H1 (cell line): Measurements from ENCODE around the gene FANK1. TPM values are rescaled to one million over a fixed set of nuclear protein-coding genes. Genes with fewer than 3 reads are reported as not detected.

Source experiments
- CTCF ChIA-PET: fragments of 300-600 bp; sonication (Branson Sonifier 250); formaldehyde crosslinking; loops from one replicate; lab custom pipeline; 2021; ENCODE audit not compliant: partially characterized antibody; lab: Charles Lee
- POLR2A ChIA-PET: fragments of 300-600 bp; sonication (Branson Sonifier 250); formaldehyde crosslinking; loops from one replicate; lab custom pipeline; 2021; ENCODE audit warnings: inconsistent platforms; ENCODE audit not compliant: partially characterized antibody; lab: Charles Lee
- DNase-seq, 2 experiments: peaks; one replicate each; pipeline versions ENCODE4 v3.0.0 to v3.0.0-alpha.2; 2010 to 2022; ENCODE audit warnings: low spot score in 2 of 2, low read depth in 1 of 2, mixed read lengths in 1 of 2
- FAIRE-seq: peaks from 2 replicates; lab custom pipeline; 2011; peaks lifted over from hg19 to GRCh38; lab: Jason Lieb, UNC
- H2AFZ ChIP-seq: 2 replicates; pipeline ENCODE4 v1.8.1; 2012; ENCODE audit warnings: low read length, inconsistent platforms
- H2AK5ac ChIP-seq: 2 replicates; pipeline ENCODE4 v1.6.1; 2013; ENCODE audit warnings: low read depth, low read length
- H2BK120ac ChIP-seq: replicated peaks from 2 replicates; pipeline ENCODE3; 2013; ENCODE audit warnings: low read depth, low read length, inconsistent platforms
- H2BK12ac ChIP-seq: 2 replicates; pipeline ENCODE4 v1.6.1; 2013; ENCODE audit warnings: low read depth, low read length
- H2BK15ac ChIP-seq: 2 replicates; pipeline ENCODE4 v1.6.1; 2013; ENCODE audit warnings: low read length
- H2BK20ac ChIP-seq: 2 replicates; pipeline ENCODE4 v1.6.1; 2013; ENCODE audit warnings: low read length
- H2BK5ac ChIP-seq: 2 replicates; pipeline ENCODE4 v1.6.1; 2013; ENCODE audit warnings: low read depth, low read length
- H3K14ac ChIP-seq: 2 replicates; pipeline ENCODE4 v1.6.1; 2013; ENCODE audit warnings: inconsistent platforms; ENCODE audit not compliant: insufficient read length
- H3K18ac ChIP-seq: 2 replicates; pipeline ENCODE4 v1.6.1; 2013; ENCODE audit warnings: low read length; ENCODE audit errors: extremely low read depth
- H3K23ac ChIP-seq: 2 replicates; pipeline ENCODE4 v1.6.1; 2013; ENCODE audit warnings: inconsistent platforms; ENCODE audit not compliant: insufficient read length
- H3K23me2 ChIP-seq: 2 replicates; pipeline ENCODE4 v1.6.1; 2013; ENCODE audit warnings: low read depth, low read length
- H3K27ac ChIP-seq: 2 replicates; pipeline ENCODE4 v1.6.1; 2011; ENCODE audit warnings: low read depth, low read length, inconsistent platforms
- H3K27me3 ChIP-seq, 4 experiments: replicated peaks in 1 of 4; 1 replicate in 1 of 4; 2 replicates in 3 of 4; pipeline versions ENCODE4 v1.6.1 to v1.8.1; 2011 to 2013; ENCODE audit warnings: low read length in 3 of 4, mild to moderate bottlenecking in 3 of 4, inconsistent platforms in 2 of 4, mixed read lengths in 2 of 4, moderate library complexity in 1 of 4; ENCODE audit not compliant: control insufficient read depth in 3 of 4, insufficient read depth in 3 of 4; ENCODE audit errors: extremely low read depth in 1 of 4
- H3K36me3 ChIP-seq, 4 experiments: 2 replicates each; pipeline versions ENCODE4 v1.6.1 to v1.8.1; 2011 to 2013; ENCODE audit warnings: mild to moderate bottlenecking in 4 of 4, low read length in 3 of 4, moderate library complexity in 2 of 4, control low read depth in 1 of 4, inconsistent platforms in 1 of 4; ENCODE audit not compliant: insufficient read depth in 4 of 4, control insufficient read depth in 2 of 4
- H3K4ac ChIP-seq: replicated peaks from 2 replicates; pipeline ENCODE3; 2013; ENCODE audit warnings: low read length, low read depth, mixed read lengths, inconsistent platforms; ENCODE audit not compliant: insufficient read length
- H3K4me1 ChIP-seq, 4 experiments: replicated peaks in 1 of 4; 1 replicate in 1 of 4; 2 replicates in 3 of 4; pipeline versions ENCODE4 v1.6.1 to v1.8.1; 2011 to 2013; ENCODE audit warnings: low read length in 3 of 4, inconsistent platforms in 2 of 4, mixed read lengths in 1 of 4; ENCODE audit not compliant: insufficient read depth in 4 of 4, control insufficient read depth in 3 of 4
- H3K4me2 ChIP-seq, 2 experiments: 2 replicates each; pipeline versions ENCODE4 v1.6.1 to v1.8.1; 2011 to 2013; ENCODE audit warnings: low read depth in 2 of 2, low read length in 2 of 2, control low read depth in 1 of 2, inconsistent platforms in 1 of 2, mild to moderate bottlenecking in 1 of 2; ENCODE audit not compliant: insufficient read depth in 1 of 2
- H3K4me3 ChIP-seq, 4 experiments: fragments of 200-600, 300-600 bp in 1 of 4; sonication (generic), shearing (Covaris generic), sonication (Bioruptor Twin) in 1 of 4; 2 replicates each; pipeline versions ENCODE4 v1.5.1 to v1.8.1; 2011 to 2016; ENCODE audit warnings: low read length in 4 of 4, low read depth in 3 of 4, control low read depth in 2 of 4, inconsistent platforms in 2 of 4, mild to moderate bottlenecking in 2 of 4, mixed read lengths in 1 of 4, moderate library complexity in 1 of 4; ENCODE audit not compliant: insufficient read depth in 2 of 4; ENCODE audit errors: extremely low read depth in 1 of 4
- H3K56ac ChIP-seq: replicated peaks from 2 replicates; pipeline ENCODE3; 2013; ENCODE audit warnings: low read depth, mild to moderate bottlenecking, mixed read lengths, low read length, inconsistent platforms; ENCODE audit not compliant: insufficient read length
- H3K79me1 ChIP-seq: 2 replicates; pipeline ENCODE4 v1.6.1; 2013; ENCODE audit warnings: low read depth, low read length, control low read depth
- H3K79me2 ChIP-seq, 2 experiments: 2 replicates each; pipeline versions ENCODE4 v1.6.1 to v1.8.1; 2012 to 2013; ENCODE audit warnings: low read length in 2 of 2, mild to moderate bottlenecking in 2 of 2, inconsistent platforms in 1 of 2; ENCODE audit not compliant: insufficient read depth in 2 of 2, control insufficient read depth in 1 of 2
- H3K9ac ChIP-seq, 4 experiments: replicated peaks in 1 of 4; 1 replicate in 1 of 4; 2 replicates in 3 of 4; pipeline versions ENCODE4 v1.6.1 to v1.8.1; 2011 to 2013; ENCODE audit warnings: low read depth in 3 of 4, low read length in 3 of 4, control low read depth in 2 of 4, mild to moderate bottlenecking in 2 of 4, moderate library complexity in 2 of 4, inconsistent platforms in 1 of 4; ENCODE audit errors: extremely low read depth in 1 of 4
- H3K9me3 ChIP-seq, 2 experiments: 2 replicates each; pipeline versions ENCODE4 v1.6.1 to v1.8.1; 2012 to 2013; ENCODE audit warnings: mild to moderate bottlenecking in 2 of 2, moderate library complexity in 2 of 2, control low read depth in 1 of 2, inconsistent platforms in 1 of 2, low read depth in 1 of 2, low read length in 1 of 2, mixed read lengths in 1 of 2; ENCODE audit not compliant: insufficient read depth in 2 of 2
- H4K20me1 ChIP-seq, 2 experiments: replicated peaks in 1 of 2; 2 replicates each; pipeline versions ENCODE3 to v1.8.1; 2011 to 2013; ENCODE audit warnings: inconsistent platforms in 2 of 2, low read length in 2 of 2, mild to moderate bottlenecking in 1 of 2; ENCODE audit not compliant: insufficient read depth in 2 of 2, control insufficient read depth in 1 of 2
- H4K5ac ChIP-seq: 2 replicates; pipeline ENCODE4 v1.6.1; 2013; ENCODE audit warnings: low read length, low read depth, mixed read lengths, inconsistent platforms; ENCODE audit not compliant: insufficient read length
- H4K8ac ChIP-seq: 2 replicates; pipeline ENCODE4 v1.8.0; 2013; ENCODE audit warnings: mild to moderate bottlenecking, moderate library complexity, low read length, inconsistent platforms; ENCODE audit not compliant: insufficient read depth; ENCODE audit errors: extremely low read depth
- H4K91ac ChIP-seq: replicated peaks from 2 replicates; pipeline ENCODE3; 2013; ENCODE audit warnings: low read length, mixed read lengths, inconsistent platforms; ENCODE audit not compliant: insufficient read length
- ASH2L ChIP-seq: fragments of 200-600, 300-600 bp; sonication (generic); IDR thresholded peaks from one replicate; pipeline ENCODE4 v1.7.1; 2017; ENCODE audit warnings: low read length
- FOSL1 ChIP-seq: IDR thresholded peaks from 2 replicates; pipeline ENCODE4 v1.6.1; 2011; ENCODE audit warnings: mild to moderate bottlenecking, low read depth, low read length, moderate library complexity; ENCODE audit not compliant: insufficient read depth
- GTF2F1 ChIP-seq: IDR thresholded peaks from 2 replicates; pipeline ENCODE4 v1.6.1; 2012; ENCODE audit warnings: low read depth, low read length, improper control_type of control experiment, borderline replicate concordance
- POLR2AphosphoS5 ChIP-seq: IDR thresholded peaks from 2 replicates; pipeline ENCODE4 v1.6.1; 2011; ENCODE audit warnings: low read depth, low read length
- RBBP5 ChIP-seq: IDR thresholded peaks from 2 replicates; pipeline ENCODE4 v1.7.1; 2012; ENCODE audit warnings: low read depth, mild to moderate bottlenecking, inconsistent platforms, low read length, moderate library complexity, borderline replicate concordance
- RFX5 ChIP-seq: IDR thresholded peaks from 2 replicates; pipeline ENCODE4 v1.6.1; 2011; ENCODE audit warnings: low read depth, low read length, improper control_type of control experiment, borderline replicate concordance
- SAP30 ChIP-seq: fragments of 300-600 bp; sonication (generic); IDR thresholded peaks from 2 replicates; pipeline ENCODE4 v1.7.1; 2012; ENCODE audit warnings: low read length, moderate library complexity, mild to moderate bottlenecking, inconsistent platforms; ENCODE audit not compliant: insufficient read depth, insufficient replicate concordance
- SP1 ChIP-seq: IDR thresholded peaks from 2 replicates; pipeline ENCODE4 v1.6.1; 2011; ENCODE audit warnings: low read depth, low read length
- SUZ12 ChIP-seq: fragments of 200-600 bp; sonication (generic); IDR thresholded peaks from 2 replicates; pipeline ENCODE4 v1.6.1; 2012; ENCODE audit warnings: mild to moderate bottlenecking, inconsistent platforms, low read length, moderate library complexity, mixed read lengths
- YY1 ChIP-seq: IDR thresholded peaks from 2 replicates; pipeline ENCODE4 v1.6.1; 2011; ENCODE audit warnings: low read depth, mild to moderate bottlenecking, low read length
- ZNF274 ChIP-seq: IDR thresholded peaks from 2 replicates; pipeline ENCODE4 v1.7.0; 2012; ENCODE audit warnings: low read length, borderline replicate concordance; ENCODE audit errors: extremely low read depth
- WGBS, 2 experiments: shearing (Covaris generic) in 1 of 2; methylation state at CpG; one replicate each; pipeline versions ENCODE4 v1.1.6 to v1.1.7; 2013 to 2015; ENCODE audit warnings: low lambda C conversion rate in 2 of 2, mixed read lengths in 2 of 2, inconsistent platforms in 1 of 2, low coverage in 1 of 2, missing lambda C conversion rate in 1 of 2; ENCODE audit not compliant: insufficient replicate concordance in 2 of 2, insufficient coverage in 1 of 2, insufficient read length in 1 of 2; ENCODE audit errors: extremely low coverage in 1 of 2, missing lambda C conversion rate in 1 of 2; 5-methylcytosine and 5-hydroxymethylcytosine counted together
- polyA plus RNA-seq, 7 experiments: library from polyadenylated mRNA; depleted of rRNA in 3 of 7; stranded (reverse) in 5 of 7; unstranded in 2 of 7; fragments of >200 nt in 5 of 7; fragments of 200-250 nt in 2 of 7; gene quantifications; 1 replicate in 5 of 7; 2 replicates in 1 of 7; 4 replicates in 1 of 7; pipeline versions ENCODE4 v1.2.1 to v1.2.3, GENCODE V29; 2011 to 2013; ENCODE audit warnings: missing spikeins in 2 of 7, mixed read lengths in 2 of 7
- total RNA-seq: library from RNA; stranded (reverse); fragmentation: NEBNext Ultra II Directional; extraction: Animal tissue kit (Norgen Biotek cat#: 25700); gene quantifications from 2 replicates; pipeline ENCODE4 v1.2.1, GENCODE V29; 2021
- TF ChIP-seq, protein P1 (sequence below), 3 experiments: IDR thresholded peaks; 1 replicate in 2 of 3; 2 replicates in 1 of 3; pipeline versions ENCODE4 v1.5.1 to v1.6.1; 2011; ENCODE audit warnings: low read length in 3 of 3, mild to moderate bottlenecking in 3 of 3, inconsistent platforms in 2 of 3, low read depth in 1 of 3, moderate library complexity in 1 of 3; ENCODE audit not compliant: insufficient read depth in 1 of 3; ENCODE audit errors: control extremely low read depth in 1 of 3

FANK1 gene
- total and polyA plus RNA-seq, 2 of the 8 experiments (the other 6 are each of a cell fraction or from before 2014, with no cell fraction given): 1.2 TPM; not detected in 1

DNA sequence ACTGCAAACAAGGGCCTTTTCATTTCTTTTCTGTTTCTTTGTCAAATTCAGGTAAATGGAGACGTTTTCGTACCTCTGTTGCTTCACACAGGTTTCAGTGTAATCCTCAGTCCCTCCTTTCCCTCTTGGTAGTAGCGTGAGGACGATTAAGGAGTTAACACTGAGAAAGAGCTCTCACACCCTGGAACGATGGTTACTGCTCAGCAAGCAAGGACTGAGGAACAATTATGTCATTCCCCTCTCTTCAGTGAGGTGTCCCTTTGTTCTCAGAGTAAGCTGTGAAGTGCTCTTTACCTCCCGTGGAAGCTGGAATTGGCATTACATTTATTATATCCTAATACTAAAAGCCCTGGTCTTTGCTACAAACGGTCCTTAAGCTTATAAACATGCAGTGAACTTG is 95.9 kb downstream of the FANK1 start:
- ChIA-PET CTCF (interaction anchor here (0.7 to 2.8 kb wide), 3 partner anchors 12 to 125 kb away, joined by 3 to 9 read pairs (median 4); no protein-coding TSS in a partner anchor), POLR2A (no interaction called here)
- Histone ChIP-seq H2BK5ac (no peak overlapping the region), H2BK15ac (no peak overlapping the region), H3K79me1 (no peaks in the 10 kb centered on the region), H3K4me3 (no peak overlapping the region), H3K18ac (no peak overlapping the region), H3K56ac (no peak overlapping the region), H4K20me1 (no peaks in the 10 kb centered on the region), H3K4ac (no peak overlapping the region), H3K27me3 (no peaks in the 10 kb centered on the region), H2BK120ac (no peak overlapping the region), H3K9ac (no peak overlapping the region), H3K79me2 (no peaks in the 10 kb centered on the region), H3K27ac (no peak overlapping the region), H3K4me2 (no peak overlapping the region), H4K8ac (no peak overlapping the region), H3K23me2 (no peaks in the 10 kb centered on the region), H3K36me3 (no peaks in the 10 kb centered on the region), H2AK5ac (no peak overlapping the region), H3K9me3 (no peaks in the 10 kb centered on the region), H2AFZ (peak overlapping the region; percentile 73; the same call in 1 of the 2 replicates), H4K91ac (no peak overlapping the region), H4K5ac (no peak overlapping the region), H2BK20ac (no peak overlapping the region), H3K23ac (no peak overlapping the region), H3K14ac (no peak overlapping the region), H2BK12ac (no peak overlapping the region), H3K4me1 (no peaks in the 10 kb centered on the region)
- DNase-seq (no peak), FAIRE-seq (no peak)
- WGBS, 2 experiments: 92% methylated on average over 7 of the region's 7 CpGs; no CpG with 5 or more reads in 1 of the 2 experiments
- TF ChIP-seq YY1 (no peak), SAP30 (no peak), ZNF274 (no peak), RBBP5 (no peak), FOSL1 (no peak), POLR2AphosphoS5 (no peak), GTF2F1 (no peak), RFX5 (no peak), SUZ12 (no peak), SP1 (no peak), ASH2L (no peak)
- TF ChIP-seq, protein P1, sequence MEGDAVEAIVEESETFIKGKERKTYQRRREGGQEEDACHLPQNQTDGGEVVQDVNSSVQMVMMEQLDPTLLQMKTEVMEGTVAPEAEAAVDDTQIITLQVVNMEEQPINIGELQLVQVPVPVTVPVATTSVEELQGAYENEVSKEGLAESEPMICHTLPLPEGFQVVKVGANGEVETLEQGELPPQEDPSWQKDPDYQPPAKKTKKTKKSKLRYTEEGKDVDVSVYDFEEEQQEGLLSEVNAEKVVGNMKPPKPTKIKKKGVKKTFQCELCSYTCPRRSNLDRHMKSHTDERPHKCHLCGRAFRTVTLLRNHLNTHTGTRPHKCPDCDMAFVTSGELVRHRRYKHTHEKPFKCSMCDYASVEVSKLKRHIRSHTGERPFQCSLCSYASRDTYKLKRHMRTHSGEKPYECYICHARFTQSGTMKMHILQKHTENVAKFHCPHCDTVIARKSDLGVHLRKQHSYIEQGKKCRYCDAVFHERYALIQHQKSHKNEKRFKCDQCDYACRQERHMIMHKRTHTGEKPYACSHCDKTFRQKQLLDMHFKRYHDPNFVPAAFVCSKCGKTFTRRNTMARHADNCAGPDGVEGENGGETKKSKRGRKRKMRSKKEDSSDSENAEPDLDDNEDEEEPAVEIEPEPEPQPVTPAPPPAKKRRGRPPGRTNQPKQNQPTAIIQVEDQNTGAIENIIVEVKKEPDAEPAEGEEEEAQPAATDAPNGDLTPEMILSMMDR (IDR thresholded peaks at IDR 0.05; ENCODE audit: control extremely low read depth in 1 of 3, insufficient read depth in 1 of 3, low read depth in 1 of 3, low read length in 3 of 3): no peak
